NCI-H69 (cell line): ENCODE measurements around the gene RINL.

ENCODE experiments used
- DNase-seq: peaks from one replicate; lab custom pipeline; 2025; lab: John Stamatoyannopoulos, UW

Gene RINL

GRCh38 chr19:38877781-38878574 lies at the start of gene RINL:
RINL (minus strand) TSS chr19:38878275; CDS start chr19:38876742, 1,533 bp downstream.
- DNase-seq = peak; percentile 100

GRCh38 chr19:38924388-38924787 lies 46.3 kb upstream of the RINL start:
- no peak for DNase-seq

GRCh38 chr19:38922482-38922881 lies 44.4 kb upstream of the RINL start:
- DNase-seq = no peak

GRCh38 chr19:38921420-38922274 lies 43.6 kb upstream of the RINL start:
- no peak for DNase-seq

GRCh38 chr19:38920602-38921419 lies 42.7 kb upstream of the RINL start:
- DNase-seq = no peak

- DNase-seq = no peak
These were observed 41.9 kb upstream of the RINL start for GRCh38 chr19:38919837-38920601.

GRCh38 chr19:38918526-38918925 lies 40.5 kb upstream of the RINL start:
- DNase-seq = no peak

- DNase-seq = no peak
These were observed 39.9 kb upstream of the RINL start for GRCh38 chr19:38917921-38918491.

GRCh38 chr19:38917516-38917915 lies 39.4 kb upstream of the RINL start:
- no peak for DNase-seq

- no peak for DNase-seq
These were observed 37.5 kb upstream of the RINL start for GRCh38 chr19:38915329-38916321.

- DNase-seq = no peak
These were observed 35.9 kb upstream of the RINL start for GRCh38 chr19:38913958-38914357.

GRCh38 chr19:38912600-38913514 lies 34.8 kb upstream of the RINL start:
- DNase-seq = no peak

GRCh38 chr19:38911388-38912001 lies 33.4 kb upstream of the RINL start:
- no peak for DNase-seq

- DNase-seq = no peak
These were observed 32.4 kb upstream of the RINL start for GRCh38 chr19:38910488-38910887.

- DNase-seq = no peak
These were observed 30.8 kb upstream of the RINL start for GRCh38 chr19:38908911-38909310.

- DNase-seq = no peak
These were observed 29.6 kb upstream of the RINL start for GRCh38 chr19:38907670-38908069.

GRCh38 chr19:38907227-38907626 lies 29.2 kb upstream of the RINL start:
- no peak for DNase-seq

GRCh38 chr19:38905620-38906019 lies 27.5 kb upstream of the RINL start:
- DNase-seq = no peak
